Measurements from ENCODE around the gene LMLN. TPM values are rescaled to one million over a fixed set of nuclear protein-coding genes. Genes with fewer than 3 reads are reported as not detected.

LMLN gene
- total RNA-seq (2021; fragmentation: NEBNext Ultra II Directional; extraction: Animal tissue kit (Norgen Biotek cat#: 25700)), result 4.7 and 5.0 TPM in 2 replicates
- polyA plus RNA-seq (2011; rRNA removed), result 3.0 and 3.9 TPM in 2 replicates
- 3.7 TPM for polyA plus RNA-seq (2011; cell fraction: cytosol; rRNA removed)
- polyA plus RNA-seq (2011; cell fraction: nucleus; rRNA removed), result 5.5 TPM
- polyA plus RNA-seq (2012, experiment 1 of 2), result 2.5 to 4.5 TPM (median 2.7 TPM) in 4 replicates
- polyA plus RNA-seq (2012, experiment 2 of 2), result 0.14 TPM
- 4.5 TPM for polyA plus RNA-seq (2013, experiment 1 of 2)
- 4.3 TPM for polyA plus RNA-seq (2013, experiment 2 of 2)
- 4.9 and 8.3 TPM in 2 replicates for polyA minus RNA-seq (2011; rRNA and poly(A)+ RNA removed)
- 3.2 TPM for polyA minus RNA-seq (2011; cell fraction: cytosol; rRNA and poly(A)+ RNA removed)
- 11.7 TPM for polyA minus RNA-seq (2011; cell fraction: nucleus; rRNA and poly(A)+ RNA removed)
- long read RNA-seq, experiment 1, full-length matches to known transcripts, result 1 of 3 reads
- long read RNA-seq, experiment 1, partial matches to known transcripts, result 0 of 3 reads
- long read RNA-seq, experiment 1, other reads (novel, unspliced or antisense), result 2 of 3 reads
- long read RNA-seq, experiment 2, partial matches to known transcripts, result 0 of 2 reads
- long read RNA-seq, experiment 2, other reads (novel, unspliced or antisense), result 2 of 2 reads

- peaks cover 0 to 3% (median under 1%) of the 10 kb centered on the region in 4 experiments; a peak in 4 of 7 replicates for H3K4me1 ChIP-seq (replicated peaks in 1 of 4; ENCODE audit: control insufficient read depth in 3 of 4, insufficient read depth in 4 of 4, low read length in 3 of 4)
- no peak within 1 kb of the TSS for H2AK5ac ChIP-seq (ENCODE audit: low read depth, low read length)
- H3K4ac ChIP-seq (replicated peaks; ENCODE audit: insufficient read length, low read depth, low read length), result no peak within 1 kb of the TSS
- H4K91ac ChIP-seq (replicated peaks; ENCODE audit: insufficient read length, low read length), result no peak within 1 kb of the TSS
- H2BK5ac ChIP-seq (ENCODE audit: low read depth, low read length), result no peak within 1 kb of the TSS
- peak within 1 kb of the TSS; percentile 72 to 76 (median 75) for H3K9ac ChIP-seq (replicated peaks in 1 of 4; ENCODE audit: extremely low read depth in 1 of 4, low read depth in 3 of 4, low read length in 3 of 4)
- DNase-seq (ENCODE audit: low read depth in 1 of 2, low spot score in 2 of 2), result peak; percentile 68 to 96
- peaks cover 9% of the 10 kb centered on the region for H3K23me2 ChIP-seq (ENCODE audit: low read depth, low read length)
- H2BK20ac ChIP-seq (ENCODE audit: low read length), result no peak within 1 kb of the TSS
- peaks cover 2 to 4% of the 10 kb centered on the region in 2 experiments for H4K20me1 ChIP-seq (replicated peaks in 1 of 2; ENCODE audit: control insufficient read depth in 1 of 2, insufficient read depth in 2 of 2, low read length in 2 of 2)
- peak within 1 kb of the TSS; percentile 49 for H3K56ac ChIP-seq (replicated peaks; ENCODE audit: insufficient read length, low read depth, low read length)
- H3K79me2 ChIP-seq (ENCODE audit: control insufficient read depth in 1 of 2, insufficient read depth in 2 of 2, low read length in 2 of 2), result no peaks in the 10 kb centered on the region
- no peaks in the 10 kb centered on the region; a peak in 1 of 7 replicates for H3K27me3 ChIP-seq (replicated peaks in 1 of 4; ENCODE audit: control insufficient read depth in 3 of 4, extremely low read depth in 1 of 4, insufficient read depth in 3 of 4, low read length in 3 of 4)
- H3K4me3 ChIP-seq (ENCODE audit: extremely low read depth in 1 of 4, insufficient read depth in 2 of 4, low read depth in 3 of 4, low read length in 4 of 4), result peak within 1 kb of the TSS; percentile 57 to 85 (median 78)
- H2BK12ac ChIP-seq (ENCODE audit: low read depth, low read length), result peak within 1 kb of the TSS; percentile 6; the same call in 1 of the 2 replicates
- peaks cover 6 to 15% (median 11%) of the 10 kb centered on the region in 4 experiments; a peak in 7 of 8 replicates for H3K36me3 ChIP-seq (ENCODE audit: control insufficient read depth in 2 of 4, insufficient read depth in 4 of 4, low read length in 3 of 4)
- POLR2A ChIA-PET (ENCODE audit: partially characterized antibody), result interaction anchor here (7.6 kb wide), 1 partner anchor 9 kb away, joined by 69 read pairs; the partner anchor contains the start of gene RPL35A
- no peak within 1 kb of the TSS for H3K18ac ChIP-seq (ENCODE audit: extremely low read depth, low read length)
- H3K23ac ChIP-seq (ENCODE audit: insufficient read length), result no peak within 1 kb of the TSS
- H3K9me3 ChIP-seq (ENCODE audit: insufficient read depth in 2 of 2, low read depth in 1 of 2, low read length in 1 of 2), result no peaks in the 10 kb centered on the region
- no peaks in the 10 kb centered on the region for H3K79me1 ChIP-seq (ENCODE audit: low read depth, low read length)
- peak within 1 kb of the TSS; percentile 35; the same call in 1 of the 2 replicates for H4K8ac ChIP-seq (ENCODE audit: extremely low read depth, insufficient read depth, low read length)
- no peak within 1 kb of the TSS for H4K5ac ChIP-seq (ENCODE audit: insufficient read length, low read depth, low read length)
- peak within 1 kb of the TSS; percentile 97 for H2AFZ ChIP-seq (ENCODE audit: low read length)
- H3K14ac ChIP-seq (ENCODE audit: insufficient read length), result no peak within 1 kb of the TSS
- WGBS, 2 experiments (ENCODE audit: extremely low coverage in 1 of 2, insufficient coverage in 1 of 2, insufficient read length in 1 of 2, insufficient replicate concordance in 2 of 2, low coverage in 1 of 2, low lambda C conversion rate in 2 of 2, missing lambda C conversion rate in 1 of 2), result 1% methylated on average over 58 of the region's 62 CpGs; no CpG with 5 or more reads in 1 of the 2 experiments
- peak within 1 kb of the TSS; percentile 98 to 100 for H3K4me2 ChIP-seq (ENCODE audit: insufficient read depth in 1 of 2, low read depth in 2 of 2, low read length in 2 of 2)
- H3K27ac ChIP-seq (ENCODE audit: low read depth, low read length), result peak within 1 kb of the TSS; percentile 47; the same call in 1 of the 2 replicates
- CTCF ChIA-PET (ENCODE audit: partially characterized antibody), result no interaction called here
- H2BK120ac ChIP-seq (replicated peaks; ENCODE audit: low read depth, low read length), result no peak within 1 kb of the TSS
- no peak within 1 kb of the TSS for H2BK15ac ChIP-seq (ENCODE audit: low read length)
- peak; percentile 32 for FAIRE-seq
- TF ChIP-seq RAD21 (IDR thresholded peaks at IDR 0.05 in 1 of 2, conservative IDR thresholded peaks at IDR 0.05 in 1 of 2; ENCODE audit: low read depth in 2 of 2, low read length in 2 of 2) (no peak), JUND (IDR thresholded peaks at IDR 0.05; ENCODE audit: low read length) (no peak), USF2 (IDR thresholded peaks at IDR 0.05; ENCODE audit: low read length) (peak; percentile 83), YY1 (IDR thresholded peaks at IDR 0.05; ENCODE audit: low read depth, low read length) (peak; percentile 95)
These were observed at the start of gene LMLN for GRCh38 chr3:197959891-197960693. TSS of gene LMLN (plus strand) at chr3:197960217. CDS start at chr3:197960246, 29 bp downstream.

Measured in H1 (cell line).